GM23338 (cell line): ENCODE data around the gene PIM3. TPM values are rescaled to one million over a fixed set of nuclear protein-coding genes. Genes with fewer than 3 reads are reported as not detected.

Experiments used
- CREB1 ChIP-seq: fragments of 250-450 bp; sonication (Bioruptor Pico); IDR thresholded peaks from 2 replicates; pipeline ENCODE4 v1.5.0; 2020; ENCODE audit warnings: low read depth, mild to moderate bottlenecking, moderate library complexity
- EZH2phosphoT487 ChIP-seq: fragments of 200-600 bp; sonication (generic); IDR thresholded peaks from one replicate; pipeline ENCODE4 v1.8.1; 2018; ENCODE audit warnings: antibody characterized with exemption; ENCODE audit not compliant: unreplicated experiment
- JUNB ChIP-seq: IDR thresholded peaks from one replicate; pipeline ENCODE4 v1.6.1; 2016; ENCODE audit warnings: antibody characterized with exemption; ENCODE audit not compliant: unreplicated experiment
- POLR2AphosphoS5 ChIP-seq: IDR thresholded peaks from 2 replicates; pipeline ENCODE4 v1.6.1; 2016; ENCODE audit warnings: antibody characterized with exemption, low read depth
- REST ChIP-seq: IDR thresholded peaks from one replicate; pipeline ENCODE4 v1.6.1; 2018; ENCODE audit warnings: antibody characterized with exemption; ENCODE audit not compliant: unreplicated experiment
- STAT1 ChIP-seq: IDR thresholded peaks from one replicate; pipeline ENCODE4 v1.6.1; 2016; ENCODE audit warnings: antibody characterized with exemption; ENCODE audit not compliant: unreplicated experiment
- ZNF462 ChIP-seq: fragments of 250-450 bp; sonication (Bioruptor Pico); IDR thresholded peaks from 2 replicates; pipeline ENCODE4 v1.5.0; 2020; ENCODE audit warnings: mild to moderate bottlenecking, moderate library complexity
- polyA plus RNA-seq: library from polyadenylated mRNA; unstranded; fragments of >200 nt; fragmentation: Nextera tagmentation; extraction: Ambion mirVana; gene quantifications from 2 replicates; pipeline ENCODE4 v1.2.1, GENCODE V29; 2016
- total RNA-seq: library from RNA; depleted of rRNA; stranded (reverse); fragments of >200 nt; shearing (Covaris generic); gene quantifications from 2 replicates; pipeline ENCODE4 v1.2.3, GENCODE V29; 2014

Gene PIM3
- total and polyA plus RNA-seq, 2 experiments from 2014 or later = 17.7 to 37.3 TPM

GRCh38 chr22:49961601-49962011 lies 1.0 kb downstream of the PIM3 start (continued):
- TF ChIP-seq ZNF462 (CRISPR knock-in tag) (no peak), EZH2phosphoT487 (no peak), POLR2AphosphoS5 (no peak), STAT1 (no peak), REST (no peak), JUNB (no peak), CREB1 (CRISPR knock-in tag) (no peak)
